HG02870 (cell line): ENCODE results near the gene IMMP2L.
"Not testable (repeated sequence)": the region's sequence is repeated elsewhere in the genome, so short reads cannot be mapped to it uniquely, and the experiment has no call there.

Experiments
- ATAC-seq: cut with Tn5 transposase; IDR thresholded peaks from one replicate; pipeline ENCODE4 v1.9.1; 2021; ENCODE audit warnings: mild to moderate bottlenecking, moderate library complexity; ENCODE audit not compliant: unreplicated experiment

The IMMP2L gene

GRCh38 chr7:111282626-111283025 lies 279.7 kb downstream of the IMMP2L start:
- ATAC-seq, result no peak

DNA sequence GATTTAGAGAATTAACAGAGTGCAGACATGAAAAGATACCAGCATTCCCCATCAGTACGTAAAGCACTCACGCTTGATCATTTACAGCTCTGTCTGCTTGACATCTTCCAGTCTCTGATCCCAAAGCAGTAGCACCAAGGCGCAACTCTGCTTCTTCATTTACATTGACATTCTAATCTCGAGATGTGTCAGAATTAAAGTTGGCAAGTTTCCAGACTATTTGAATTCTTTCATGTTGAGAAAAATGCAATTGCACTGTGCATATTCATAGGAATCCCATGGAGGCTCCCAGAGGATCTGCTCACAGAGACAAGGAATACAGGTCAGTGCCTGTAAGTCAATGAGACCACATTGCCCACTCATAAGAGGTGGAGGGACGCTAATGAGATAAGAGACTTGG lies 287.4 kb downstream of the IMMP2L start:
- no peak for ATAC-seq

GRCh38 chr7:111272092-111272491 lies 290.2 kb downstream of the IMMP2L start:
- no peak for ATAC-seq

DNA sequence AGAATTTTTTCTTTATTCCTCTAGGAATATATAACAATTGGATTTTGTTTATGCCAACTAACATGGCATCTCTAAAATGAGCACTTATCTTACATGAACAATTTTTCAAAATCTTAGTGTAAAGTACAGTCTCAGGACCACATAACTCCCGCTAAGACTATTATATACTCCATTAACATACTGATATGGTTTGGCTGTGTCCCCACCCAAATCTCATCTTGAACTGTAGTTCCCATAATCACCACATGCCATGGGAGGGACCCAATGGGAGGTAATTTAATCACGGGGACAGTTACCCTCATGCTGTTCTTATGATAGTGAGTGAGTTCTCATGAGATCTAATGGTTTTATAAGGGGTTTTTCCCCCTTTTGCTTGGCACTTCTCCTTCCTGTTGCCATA lies 291.5 kb downstream of the IMMP2L start:
- ATAC-seq, result not testable (repeated sequence)

DNA sequence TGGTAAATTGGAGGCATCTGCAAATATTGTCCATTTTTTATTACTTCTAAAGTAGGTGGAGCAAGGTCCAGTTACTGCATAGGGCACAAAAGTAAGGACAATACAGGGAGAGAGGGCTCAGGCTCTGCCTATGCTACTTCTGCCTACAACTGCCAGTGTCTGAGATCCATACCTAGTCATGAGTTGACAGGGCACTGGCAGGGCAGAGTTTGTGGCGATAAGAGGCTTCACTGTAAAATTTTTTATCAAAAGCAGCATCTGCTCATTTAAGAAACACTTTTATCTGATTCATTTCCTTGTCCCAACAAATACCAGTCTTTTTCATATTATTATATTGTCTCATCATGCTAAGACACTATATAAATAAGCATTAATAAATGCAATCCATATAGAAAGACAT lies 293.4 kb downstream of the IMMP2L start:
- no peak for ATAC-seq

- ATAC-seq, result no peak
Measured at GRCh38 chr7:111266613-111267012, 295.7 kb downstream of the IMMP2L start.

DNA sequence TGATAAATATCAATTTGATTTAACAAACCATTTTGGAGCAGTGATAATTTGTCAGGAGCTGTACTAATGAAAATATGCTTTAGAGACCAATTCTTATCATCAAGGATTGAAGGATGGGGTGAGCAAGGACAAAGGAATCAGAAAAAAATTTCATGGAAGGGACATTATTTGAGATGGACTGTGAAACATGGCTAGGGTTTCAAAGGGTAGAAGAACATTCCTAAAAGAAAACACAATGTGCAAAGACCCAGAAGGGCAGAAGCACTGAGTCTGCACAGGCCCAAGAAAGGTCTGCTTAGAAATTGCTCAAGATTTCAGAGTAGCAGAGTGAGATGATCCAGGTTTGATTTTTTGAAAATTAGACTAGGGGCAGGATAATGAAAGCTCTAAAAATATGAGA lies 296.9 kb downstream of the IMMP2L start:
- ATAC-seq, result no peak

- no peak for ATAC-seq
Measured at GRCh38 chr7:111264981-111265380, 297.3 kb downstream of the IMMP2L start.

GRCh38 chr7:111264111-111264868 lies 298.0 kb downstream of the IMMP2L start:
- no peak for ATAC-seq

GRCh38 chr7:111262293-111263116 lies 299.8 kb downstream of the IMMP2L start:
- no peak for ATAC-seq

DNA sequence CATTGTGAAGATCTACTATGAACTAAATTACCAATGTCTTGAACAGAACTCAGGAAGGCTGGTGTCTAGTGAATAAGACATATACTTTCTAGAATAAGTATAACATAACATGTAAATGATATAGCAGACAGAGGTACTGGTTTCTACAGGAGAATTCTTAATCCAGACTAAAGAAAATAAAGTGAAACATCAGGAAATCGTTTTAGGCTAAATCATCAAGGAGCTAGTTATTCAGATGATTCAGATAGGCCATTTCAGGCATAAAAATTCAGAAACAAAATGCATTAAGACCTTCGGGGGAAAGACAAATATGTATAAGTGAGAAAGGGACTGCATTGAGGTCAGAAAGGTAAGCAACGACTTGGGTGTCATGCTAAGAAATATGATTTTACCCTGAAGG lies 300.8 kb downstream of the IMMP2L start:
- ATAC-seq, result no peak

DNA sequence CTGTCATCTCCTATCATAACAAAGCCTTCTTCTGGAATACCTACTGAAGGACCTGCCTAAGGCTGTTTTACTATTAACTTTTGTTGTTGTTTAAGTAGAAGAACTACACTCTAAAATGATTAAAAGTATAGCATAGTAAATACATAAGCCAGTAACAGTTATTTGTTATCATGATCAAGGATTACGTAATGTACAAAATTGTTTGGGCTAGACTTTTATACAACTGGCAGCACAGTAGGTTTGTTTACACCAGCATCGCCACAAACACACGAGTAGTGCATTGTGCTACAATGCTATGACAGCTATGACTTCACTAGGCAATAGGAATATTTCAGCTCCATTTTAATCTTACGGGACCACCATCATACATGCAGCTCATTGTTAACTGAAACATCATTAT lies 302.3 kb downstream of the IMMP2L start:
- no peak for ATAC-seq

DNA sequence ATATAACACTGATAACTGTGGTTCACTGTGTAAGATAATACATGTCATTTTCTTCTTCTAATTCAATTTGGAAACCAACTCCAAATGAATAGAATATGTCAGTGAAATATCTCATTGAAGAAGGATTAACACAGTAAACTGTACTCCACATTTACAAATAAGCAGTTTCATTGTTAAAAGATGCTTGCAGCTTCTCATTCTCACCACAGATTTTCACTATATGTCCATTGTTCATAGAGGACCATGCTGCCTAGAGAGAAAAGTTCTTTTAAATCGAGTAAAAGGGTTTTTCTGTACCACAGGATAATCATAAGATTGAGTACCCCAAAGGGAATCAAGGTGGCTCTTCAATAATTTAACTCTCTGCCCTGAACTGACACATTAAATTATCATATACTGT lies 305.9 kb downstream of the IMMP2L start:
- no peak for ATAC-seq

DNA sequence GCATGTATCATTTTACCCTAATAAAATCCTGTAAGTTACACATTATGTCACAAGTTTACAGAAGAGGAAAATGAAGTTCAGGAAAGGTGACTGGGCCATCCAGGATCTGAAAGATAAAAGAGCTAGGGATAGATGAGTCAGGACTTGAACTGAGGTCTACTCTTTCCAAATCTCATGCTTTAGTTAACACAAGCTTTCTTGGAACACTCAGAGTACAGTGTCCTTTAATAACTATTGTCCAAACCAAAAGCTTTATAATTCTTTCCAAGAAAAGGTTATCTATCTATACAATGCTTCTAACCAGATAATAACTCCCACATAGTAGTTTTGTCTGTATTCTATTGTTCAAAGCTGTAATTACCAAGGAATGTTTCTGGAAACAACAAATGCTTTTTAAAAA lies 306.7 kb downstream of the IMMP2L start:
- no peak for ATAC-seq

GRCh38 chr7:111251365-111251764 lies 310.9 kb downstream of the IMMP2L start:
- ATAC-seq, result not testable (repeated sequence)

DNA sequence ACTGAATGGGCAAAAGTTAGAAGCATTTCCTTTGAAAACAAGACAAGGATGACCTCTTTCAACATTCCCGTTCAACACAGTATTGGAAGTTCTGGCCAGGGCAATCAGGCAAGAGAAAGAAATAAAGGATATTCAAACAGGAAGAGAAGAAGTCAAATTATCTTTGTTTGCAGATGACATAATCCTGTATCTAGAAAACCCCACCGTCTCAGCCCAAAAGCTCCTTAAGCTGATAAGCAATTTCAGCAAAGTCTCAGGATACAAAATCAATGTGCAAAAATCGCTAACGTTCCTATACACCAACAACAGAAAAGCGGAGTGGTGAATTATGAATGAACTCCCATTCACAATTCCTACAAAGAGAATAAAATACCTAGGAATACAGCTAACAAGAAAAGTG lies 312.5 kb downstream of the IMMP2L start:
- ATAC-seq, result not testable (repeated sequence)

- ATAC-seq, result no peak
Measured at GRCh38 chr7:111242141-111242755, 320.0 kb downstream of the IMMP2L start.

GRCh38 chr7:111240371-111240770 lies 321.9 kb downstream of the IMMP2L start:
- peak; percentile 84 for ATAC-seq

DNA sequence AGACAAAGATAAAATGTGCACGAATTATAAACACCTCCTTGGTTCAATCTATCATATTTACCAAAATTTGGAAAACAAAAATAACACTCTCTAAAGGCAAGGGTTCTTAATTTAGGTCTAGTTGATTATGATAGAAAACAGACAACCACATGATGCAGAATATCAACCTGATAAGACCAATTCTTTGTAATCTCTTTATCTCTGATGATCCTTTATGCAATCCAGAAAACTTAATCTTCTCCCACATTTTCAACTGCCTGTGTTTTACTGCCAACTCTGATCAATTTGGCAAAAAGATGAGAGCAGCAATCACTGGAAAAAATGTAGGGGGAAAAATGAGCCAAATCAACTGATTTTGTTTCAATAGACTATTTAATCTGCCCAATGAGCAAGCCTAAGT lies 322.9 kb downstream of the IMMP2L start:
- no peak for ATAC-seq

DNA sequence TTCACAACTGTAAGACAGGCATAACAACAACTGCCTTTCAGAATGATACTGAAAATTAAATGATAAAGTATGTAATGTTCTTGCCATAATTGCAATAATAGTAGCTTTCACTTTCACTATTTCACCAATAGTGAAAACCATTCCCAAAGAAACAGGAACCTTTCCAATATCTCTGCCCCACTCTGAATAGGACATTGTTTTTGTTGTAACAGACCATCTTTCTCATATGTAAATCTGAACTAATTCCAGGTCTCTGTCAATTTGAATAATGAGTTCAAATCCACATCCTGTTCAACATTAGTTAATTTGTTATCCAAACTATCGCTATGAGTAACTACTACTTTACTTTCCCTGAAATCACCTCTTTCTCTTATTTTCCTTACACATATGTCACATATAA lies 323.4 kb downstream of the IMMP2L start:
- ATAC-seq, result no peak

- ATAC-seq, result no peak
Measured at GRCh38 chr7:111235709-111236108, 326.6 kb downstream of the IMMP2L start.
